NT2/D1 (cell line): Measurements from ENCODE around the gene C15orf40.

Experiments used
- SUZ12 ChIP-seq: IDR thresholded peaks from 2 replicates; pipeline ENCODE4 v1.6.1; 2011; ENCODE audit not compliant: insufficient read length, insufficient read depth; ENCODE audit errors: extremely low read depth
- YY1 ChIP-seq: IDR thresholded peaks from 2 replicates; pipeline ENCODE4 v1.6.1; 2011; ENCODE audit not compliant: insufficient read length, insufficient read depth
- ZNF274 ChIP-seq: IDR thresholded peaks from 2 replicates; pipeline ENCODE4 v1.6.1; 2011; ENCODE audit warnings: mild to moderate bottlenecking, low read depth, low read length

- TF ChIP-seq YY1 (no peak), ZNF274 (no peak), SUZ12 (no peak)
Observed at GRCh38 chr15:83057696-83058376, 46.4 kb upstream of the C15orf40 start.
